Calu3 (cell line): Measurements from ENCODE around the gene GAS7. TPM values are rescaled to one million over a fixed set of nuclear protein-coding genes. Genes with fewer than 3 reads are reported as not detected.
A peak's percentile ranks its signal among the peaks of the same experiment; 100 is the strongest.

ENCODE experiments used
- BruUV-seq: library from RNA; stranded (reverse); fragments of 400-500 nt; replicated peaks from 2 replicates; lab custom pipeline; 2021; lab: Mats Ljungman, UMichigan
- CTCF ChIA-PET: fragments of 300-600 bp; sonication (Branson Sonifier 250); formaldehyde crosslinking; loops from one replicate; lab custom pipeline; 2022; ENCODE audit warnings: antibody characterized with exemption; lab: Charles Lee
- DNase-seq: peaks from one replicate; pipeline ENCODE4 v3.0.0; 2022
- H3K27ac Mint-ChIP-seq: one replicate; pipeline ENCODE4 v1.8.0; 2022; ENCODE audit warnings: mixed read lengths; ENCODE audit not compliant: unreplicated experiment
- H3K27me3 Mint-ChIP-seq: one replicate; pipeline ENCODE4 v1.8.0; 2022; ENCODE audit warnings: mixed read lengths; ENCODE audit not compliant: unreplicated experiment
- H3K36me3 Mint-ChIP-seq: one replicate; pipeline ENCODE4 v1.8.0; 2022; ENCODE audit warnings: mild to moderate bottlenecking, moderate library complexity, mixed read lengths; ENCODE audit not compliant: insufficient read depth, unreplicated experiment
- H3K4me1 Mint-ChIP-seq: one replicate; pipeline ENCODE4 v1.8.0; 2022; ENCODE audit warnings: mild to moderate bottlenecking, low read depth, mixed read lengths; ENCODE audit not compliant: unreplicated experiment
- H3K4me3 Mint-ChIP-seq: one replicate; pipeline ENCODE4 v1.8.0; 2022; ENCODE audit warnings: mild to moderate bottlenecking, low read depth, moderate library complexity, mixed read lengths; ENCODE audit not compliant: unreplicated experiment
- H3K9me3 Mint-ChIP-seq: one replicate; pipeline ENCODE4 v1.8.0; 2022; ENCODE audit warnings: low read depth, mixed read lengths; ENCODE audit not compliant: unreplicated experiment
- CTCF ChIP-seq: fragments of 200-600 bp; IDR thresholded peaks from one replicate; pipeline ENCODE4 v1.8.0; 2022; ENCODE audit warnings: antibody characterized with exemption; ENCODE audit not compliant: unreplicated experiment
- intact Hi-C: fragments of 100-400 bp; cut with micrococcal nuclease; formaldehyde crosslinking; loops from one replicate; pipeline ENCODE4 v1.10.0; 2022; ENCODE audit not compliant: unreplicated experiment
- total RNA-seq: library from RNA; stranded (reverse); gene quantifications from 2 replicates; pipeline ENCODE4 v1.2.3, GENCODE V29; 2022

Gene GAS7
- total RNA-seq, 1 experiment from 2014 or later, result 0.42 TPM

- Mint-ChIP-seq H3K4me1 (peaks cover 11% of the 10 kb centered on the region), H3K36me3 (peaks cover 8% of the 10 kb centered on the region), H3K4me3 (no peak overlapping the region), H3K27me3 (no peaks in the 10 kb centered on the region), H3K9me3 (peaks cover 4% of the 10 kb centered on the region), H3K27ac (no peak overlapping the region)
- DNase-seq, result no peak
- no TSS peak for BruUV-seq
- intact Hi-C loops, result no loop called here
- CTCF ChIA-PET, result no interaction called here
- TF ChIP-seq CTCF, result no peak
These were observed 76.3 kb downstream of the GAS7 start for GRCh38 chr17:10121971-10122707.

- no peaks in the 10 kb centered on the region for H3K9me3 Mint-ChIP-seq
- peaks cover 8% of the 10 kb centered on the region for H3K36me3 Mint-ChIP-seq
- H3K4me3 Mint-ChIP-seq, result no peak overlapping the region
- intact Hi-C loops, result no loop called here
- no peak overlapping the region for H3K27ac Mint-ChIP-seq
- no peaks in the 10 kb centered on the region for H3K27me3 Mint-ChIP-seq
- DNase-seq, result no peak
- no peak for TF ChIP-seq CTCF
- BruUV-seq, result no TSS peak
- peaks cover 11% of the 10 kb centered on the region for H3K4me1 Mint-ChIP-seq
- CTCF ChIA-PET, result no interaction called here
These were observed 77.7 kb downstream of the GAS7 start for GRCh38 chr17:10120749-10121148.

GRCh38 chr17:10120109-10120485 is 78.3 kb downstream of the GAS7 start:
- H3K36me3 Mint-ChIP-seq, result peaks cover 8% of the 10 kb centered on the region
- no peaks in the 10 kb centered on the region for H3K27me3 Mint-ChIP-seq
- no peak overlapping the region for H3K4me3 Mint-ChIP-seq
- no peak for DNase-seq
- BruUV-seq, result no TSS peak
- intact Hi-C loops, result no loop called here
- peak overlapping the region; percentile 73 for H3K27ac Mint-ChIP-seq
- CTCF ChIA-PET, result no interaction called here
- peaks cover 14% of the 10 kb centered on the region for H3K4me1 Mint-ChIP-seq
- no peak for TF ChIP-seq CTCF
- no peaks in the 10 kb centered on the region for H3K9me3 Mint-ChIP-seq

- H3K36me3 Mint-ChIP-seq, result peaks cover 8% of the 10 kb centered on the region
- no peaks in the 10 kb centered on the region for H3K9me3 Mint-ChIP-seq
- no peak overlapping the region for H3K4me3 Mint-ChIP-seq
- intact Hi-C loops, result loop anchor here (10.0 kb wide), 2 partner anchors 105 to 145 kb away; no protein-coding TSS in a partner anchor
- H3K4me1 Mint-ChIP-seq, result peaks cover 20% of the 10 kb centered on the region
- CTCF ChIA-PET, result interaction anchor here (0.7 kb wide), 1 partner anchor 143 kb away, joined by 4 read pairs; no protein-coding TSS in a partner anchor
- no peaks in the 10 kb centered on the region for H3K27me3 Mint-ChIP-seq
- H3K27ac Mint-ChIP-seq, result peak overlapping the region; percentile 73
- peak; percentile 79 for DNase-seq
- no peak for TF ChIP-seq CTCF
- BruUV-seq, result no TSS peak
These were observed 79.0 kb downstream of the GAS7 start for GRCh38 chr17:10119203-10120108.
